ENCODE results near the gene PHLDA3.

DNA sequence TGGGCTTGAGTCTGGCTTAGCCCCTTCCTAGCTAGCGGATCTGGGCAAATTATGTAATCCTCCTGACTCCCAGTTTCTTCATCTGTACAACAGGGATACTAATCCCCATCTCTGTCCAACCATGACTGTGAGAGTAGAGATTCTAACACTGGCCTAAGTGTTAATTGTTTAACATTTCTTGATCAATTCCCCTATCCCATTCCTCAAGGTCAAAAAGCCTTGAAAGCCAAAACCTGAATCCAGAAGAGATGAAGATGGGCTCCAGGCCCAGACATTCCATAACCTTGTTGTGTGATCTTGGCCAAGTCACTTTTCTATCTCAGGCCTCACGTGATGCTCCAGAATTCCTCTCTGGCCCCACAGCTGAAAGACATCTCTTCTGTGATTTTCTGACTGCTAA lies 18.8 kb upstream of the PHLDA3 start:
- no peak for TF ChIP-seq POLR2A (IDR thresholded peaks at IDR 0.05; ENCODE audit: low read depth, low read length)
- TF ChIP-seq CTCF (IDR thresholded peaks at IDR 0.05; ENCODE audit: extremely low read depth in 1 of 2, insufficient read depth in 1 of 2, low read depth in 1 of 2, low read length in 2 of 2), result no peak
- TF ChIP-seq POLR2AphosphoS5 (IDR thresholded peaks at IDR 0.05; ENCODE audit: insufficient read depth, low read depth, low read length), result no peak
- TF ChIP-seq EZH2 (IDR thresholded peaks at IDR 0.05; ENCODE audit: borderline replicate concordance, low read depth, low read length, severe bottlenecking), result no peak
